K562 (cell line): Measurements from ENCODE around the gene IRF9. TPM values are rescaled to one million over a fixed set of nuclear protein-coding genes. Genes with fewer than 3 reads are reported as not detected.

ENCODE experiments used
- ATAC-seq: fragments of 200-7000 bp; cut with Tn5 transposase; 3 replicates; pipeline ENCODE4 v1.9.1; 2020; ENCODE audit warnings: moderate library complexity
- BruUV-seq: library from RNA; stranded (reverse); fragments of 400-500 nt; replicated peaks from 2 replicates; lab custom pipeline; 2021; lab: Mats Ljungman, UMichigan
- CTCF ChIA-PET: fragments of 300-600 bp; formaldehyde crosslinking; extraction: SDS; loops from one replicate; lab custom pipeline; 2021; ENCODE audit warnings: low intra/inter-chr PET ratio; lab: Yijun Ruan, JAX
- POLR2A ChIA-PET: fragments of 300-600, 350-650 bp; sonication (Branson Sonifier 250); formaldehyde crosslinking; extraction: SDS; loops from one replicate; lab custom pipeline; 2021; ENCODE audit warnings: antibody characterized with exemption, inconsistent platforms; lab: Yijun Ruan, JAX
- DNase-seq, 4 experiments: peaks; one replicate each; pipeline versions ENCODE4 v3.0.0 to v3.0.0-alpha.2; 2011 to 2018; ENCODE audit warnings: low spot score in 3 of 4, mixed read lengths in 3 of 4; ENCODE audit errors: extremely low read depth in 1 of 4
- FAIRE-seq: peaks from 2 replicates; lab custom pipeline; 2011; peaks lifted over from hg19 to GRCh38; lab: Jason Lieb, UNC
- H2AFZ ChIP-seq: 2 replicates; pipeline ENCODE4 v1.6.0; 2011; ENCODE audit warnings: low read depth, low read length, control low read depth, inconsistent platforms
- H3K27ac ChIP-seq: fragments of 200-600 bp; 3 replicates; pipeline ENCODE4 v1.8.0; 2011; ENCODE audit warnings: low read depth, mild to moderate bottlenecking, control low read depth, inconsistent platforms, low read length, moderate library complexity, mixed read lengths; ENCODE audit errors: extremely low read depth
- H3K27me3 ChIP-seq, 2 experiments: fragments of 300-600 bp in 1 of 2; 2 replicates in 1 of 2; 3 replicates in 1 of 2; pipeline versions ENCODE4 v1.6.0 to v1.8.0; 2011; ENCODE audit warnings: inconsistent platforms in 2 of 2, low read length in 2 of 2, mild to moderate bottlenecking in 1 of 2, mixed read lengths in 1 of 2, moderate library complexity in 1 of 2; ENCODE audit not compliant: control insufficient read depth in 2 of 2, insufficient read depth in 2 of 2
- H3K36me3 ChIP-seq: fragments of 300-600 bp; 3 replicates; pipeline ENCODE4 v1.8.0; 2011; ENCODE audit warnings: mild to moderate bottlenecking, low read length, inconsistent platforms; ENCODE audit not compliant: control insufficient read depth, insufficient read depth
- H3K4me1 ChIP-seq, 2 experiments: fragments of 200-600 bp in 1 of 2; replicated peaks in 1 of 2; 2 replicates in 1 of 2; 3 replicates in 1 of 2; pipeline versions ENCODE4 v1.5.1 to v1.8.0; 2011; ENCODE audit warnings: inconsistent platforms in 2 of 2, low read length in 2 of 2, mild to moderate bottlenecking in 1 of 2, mixed read lengths in 1 of 2, moderate library complexity in 1 of 2; ENCODE audit not compliant: control insufficient read depth in 2 of 2, insufficient read depth in 2 of 2
- H3K4me2 ChIP-seq: 2 replicates; pipeline ENCODE4 v1.6.1; 2011; ENCODE audit warnings: low read length, control low read depth, inconsistent platforms, mixed read lengths; ENCODE audit not compliant: insufficient read depth
- H3K4me3 ChIP-seq: fragments of 200-600 bp; sonication (generic), shearing (Covaris generic); 2 replicates; pipeline ENCODE4 v1.5.1; 2016; ENCODE audit warnings: control low read depth, inconsistent platforms
- H3K79me2 ChIP-seq: fragments of 200-600 bp; 3 replicates; pipeline ENCODE4 v1.8.0; 2011; ENCODE audit warnings: low read length, inconsistent platforms; ENCODE audit not compliant: control insufficient read depth, insufficient read depth
- H3K9ac ChIP-seq, 2 experiments: 2 replicates each; pipeline versions ENCODE4 v1.6.0 to v1.6.1; 2011; ENCODE audit warnings: low read depth in 2 of 2, low read length in 2 of 2, control low read depth in 1 of 2, inconsistent platforms in 1 of 2, mild to moderate bottlenecking in 1 of 2, mixed read lengths in 1 of 2; ENCODE audit not compliant: insufficient read depth in 1 of 2
- H3K9me1 ChIP-seq: one replicate; pipeline ENCODE4 v1.6.0; 2011; ENCODE audit warnings: inconsistent platforms, mild to moderate bottlenecking, low read length, moderate library complexity; ENCODE audit not compliant: control insufficient read depth, insufficient read depth
- H3K9me3 ChIP-seq: replicated peaks from 2 replicates; pipeline ENCODE4 v1.5.1; 2011; ENCODE audit warnings: low read depth, low read length, inconsistent platforms; ENCODE audit not compliant: control insufficient read depth, insufficient read depth
- H4K20me1 ChIP-seq: replicated peaks from 2 replicates; pipeline ENCODE4 v1.6.1; 2011; ENCODE audit warnings: low read length, inconsistent platforms, mixed read lengths; ENCODE audit not compliant: control insufficient read depth, insufficient read depth
- E2F8 ChIP-seq: fragments of 450-650 bp; IDR thresholded peaks from 2 replicates; pipeline ENCODE4 v1.7.1; 2018; ENCODE audit warnings: mild to moderate bottlenecking, low read depth; ENCODE audit not compliant: partially characterized antibody
- FOXM1 ChIP-seq, 2 experiments: fragments of 450-650 bp in 1 of 2; sonication (generic) in 1 of 2; formaldehyde crosslinking in 1 of 2; IDR thresholded peaks; 2 replicates each; pipeline versions ENCODE4 v1.6.1 to v1.9.0; 2017 to 2022; ENCODE audit warnings: low read depth in 2 of 2, mild to moderate bottlenecking in 2 of 2, missing genetic modification reagents in 1 of 2, moderate library complexity in 1 of 2
- HNRNPLL ChIP-seq: fragments of 200-400 bp; formaldehyde crosslinking; IDR thresholded peaks from 2 replicates; pipeline ENCODE4 v1.6.1; 2017; ENCODE audit warnings: low read length, low read depth, mild to moderate bottlenecking; ENCODE audit not compliant: poor library complexity, severe bottlenecking
- MXI1 ChIP-seq: IDR thresholded peaks from 2 replicates; pipeline ENCODE4 v1.6.1; 2011; ENCODE audit warnings: low read depth, mild to moderate bottlenecking, improper control_type of control experiment, low read length
- PRMT5 ChIP-seq: sonication (generic); formaldehyde crosslinking; IDR thresholded peaks from 2 replicates; pipeline ENCODE4 v1.5.0; 2020; ENCODE audit warnings: missing genetic modification reagents
- RHOXF2B ChIP-seq: fragments of 250-450 bp; sonication (Bioruptor Pico); conservative IDR thresholded peaks from 2 replicates; pipeline ENCODE4 v1.5.1; 2021
- TGIF2 ChIP-seq: sonication (generic); formaldehyde crosslinking; IDR thresholded peaks from 2 replicates; pipeline ENCODE4 v1.8.1; 2022; ENCODE audit warnings: mild to moderate bottlenecking, missing genetic modification reagents, moderate library complexity
- WGBS: fragments of 100-300 bp; shearing (Covaris generic); methylation state at CpG from one replicate; pipeline ENCODE4 v1.1.6; 2016; ENCODE audit warnings: low coverage, mixed read lengths; ENCODE audit not compliant: insufficient coverage; ENCODE audit errors: missing lambda C conversion rate; 5-methylcytosine and 5-hydroxymethylcytosine counted together
- in situ Hi-C: fragments of 300-500 bp; cut with MboI; formaldehyde crosslinking; loops from 4 replicates; pipeline ENCODE4 v1.15.0; 2018; ENCODE audit warnings: inconsistent platforms, mixed read lengths
- intact Hi-C: fragments of 100-400 bp; cut with micrococcal nuclease; formaldehyde crosslinking; loops from 2 replicates; pipeline ENCODE4 v1.14.2; 2022
- polyA plus RNA-seq, 8 experiments: library from polyadenylated mRNA; depleted of rRNA in 4 of 8; stranded (reverse) in 5 of 8; unstranded in 3 of 8; fragments of >200 nt; fragmentation: Nextera tagmentation in 2 of 8; fragmentation: Illumina TruSeq in 1 of 8; extraction: Ambion mirVana in 2 of 8; extraction: Trizol in 1 of 8; gene quantifications; 2 replicates each; pipeline versions ENCODE4 v1.2.1 to v1.2.3, GENCODE V29; 2011 to 2014; ENCODE audit warnings: inconsistent platforms in 1 of 8, missing spikeins in 1 of 8
- total RNA-seq, 7 experiments: library from RNA; depleted of rRNA in 6 of 7; stranded (reverse); fragments of >200 nt in 6 of 7; fragmentation: Illumina TruSeq in 2 of 7; extraction: Trizol in 2 of 7; gene quantifications; 2 replicates each; pipeline versions ENCODE4 v1.2.1 to v1.2.3, GENCODE V29; 2011 to 2021; ENCODE audit warnings: low replicate concordance in 1 of 7
- TF ChIP-seq, protein P1 (sequence below): fragments of 250-450 bp; sonication (Bioruptor Pico); IDR thresholded peaks from 2 replicates; pipeline ENCODE4 v1.4.0; 2020; ENCODE audit warnings: mild to moderate bottlenecking, moderate library complexity, borderline replicate concordance

IRF9 gene
- total and polyA plus RNA-seq, 9 of the 15 experiments (the other 6 are each of a cell fraction or from before 2014, with no cell fraction given), result 0.79 to 14.8 (median 6.1) TPM

DNA sequence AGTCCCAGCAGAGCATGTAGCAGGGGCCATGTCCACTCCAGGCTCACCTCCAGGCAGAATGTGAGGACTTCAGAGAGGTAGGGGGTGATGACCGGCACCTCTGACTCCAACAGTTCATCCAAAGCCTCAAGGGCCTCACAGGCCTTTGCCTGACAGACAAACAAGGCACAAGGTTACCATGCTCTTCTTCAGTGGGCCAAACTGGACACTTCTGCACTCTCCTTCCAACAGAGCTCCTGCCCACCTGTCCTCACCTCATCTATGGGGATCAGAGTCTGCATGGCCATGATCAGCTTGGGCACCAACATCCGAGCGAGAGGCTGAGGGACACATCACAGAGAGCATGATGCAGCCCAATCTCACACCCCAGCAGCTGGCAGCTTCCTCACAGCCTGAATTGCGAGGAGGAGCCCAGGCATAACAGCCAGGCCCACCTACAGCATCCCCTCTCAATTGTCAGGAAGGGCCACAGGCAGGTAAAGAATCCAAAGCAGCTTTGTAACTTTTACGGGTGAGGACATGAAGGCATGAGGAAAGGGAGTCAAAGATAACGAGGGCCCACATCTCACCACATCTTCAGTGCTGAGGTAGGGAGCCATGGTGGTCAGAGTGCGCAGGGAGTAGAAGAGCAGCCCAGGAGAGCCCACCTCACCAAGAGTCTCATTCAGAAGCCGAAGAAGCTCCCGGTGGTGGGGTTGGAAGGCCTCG lies 25.9 kb downstream of the IRF9 start:
- H3K4me2 ChIP-seq, result 0 out of 2 replicates have a peak overlapping the region, but pooled peaks have one; percentile 87
- intact Hi-C loops, result no loop called here
- H3K9ac ChIP-seq, result peak overlapping the region; percentile 87 to 91; a peak in 3 of 4 replicates
- H3K9me3 ChIP-seq, result no peaks in the 10 kb centered on the region
- no peaks in the 10 kb centered on the region for H3K27me3 ChIP-seq
- TF ChIP-seq PRMT5, result no peak
- TF ChIP-seq, protein P1, sequence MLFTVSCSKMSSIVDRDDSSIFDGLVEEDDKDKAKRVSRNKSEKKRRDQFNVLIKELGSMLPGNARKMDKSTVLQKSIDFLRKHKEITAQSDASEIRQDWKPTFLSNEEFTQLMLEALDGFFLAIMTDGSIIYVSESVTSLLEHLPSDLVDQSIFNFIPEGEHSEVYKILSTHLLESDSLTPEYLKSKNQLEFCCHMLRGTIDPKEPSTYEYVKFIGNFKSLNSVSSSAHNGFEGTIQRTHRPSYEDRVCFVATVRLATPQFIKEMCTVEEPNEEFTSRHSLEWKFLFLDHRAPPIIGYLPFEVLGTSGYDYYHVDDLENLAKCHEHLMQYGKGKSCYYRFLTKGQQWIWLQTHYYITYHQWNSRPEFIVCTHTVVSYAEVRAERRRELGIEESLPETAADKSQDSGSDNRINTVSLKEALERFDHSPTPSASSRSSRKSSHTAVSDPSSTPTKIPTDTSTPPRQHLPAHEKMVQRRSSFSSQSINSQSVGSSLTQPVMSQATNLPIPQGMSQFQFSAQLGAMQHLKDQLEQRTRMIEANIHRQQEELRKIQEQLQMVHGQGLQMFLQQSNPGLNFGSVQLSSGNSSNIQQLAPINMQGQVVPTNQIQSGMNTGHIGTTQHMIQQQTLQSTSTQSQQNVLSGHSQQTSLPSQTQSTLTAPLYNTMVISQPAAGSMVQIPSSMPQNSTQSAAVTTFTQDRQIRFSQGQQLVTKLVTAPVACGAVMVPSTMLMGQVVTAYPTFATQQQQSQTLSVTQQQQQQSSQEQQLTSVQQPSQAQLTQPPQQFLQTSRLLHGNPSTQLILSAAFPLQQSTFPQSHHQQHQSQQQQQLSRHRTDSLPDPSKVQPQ (CRISPR knock-in tag), result no peak
- TF ChIP-seq HNRNPLL, result peak; percentile 14
- no peak for TF ChIP-seq FOXM1 (IDR thresholded peaks at IDR 0.05; ENCODE audit: low read depth)
- TF ChIP-seq FOXM1 (CRISPR knock-in tag; IDR thresholded peaks at IDR 0.05; ENCODE audit: low read depth), result no peak
- TF ChIP-seq TGIF2, result no peak
- TF ChIP-seq E2F8, result no peak
- no peak for TF ChIP-seq MXI1
- no peak for TF ChIP-seq RHOXF2B (CRISPR knock-in tag)
- no peak overlapping the region for H2AFZ ChIP-seq
- in situ Hi-C loops, result no loop called here
- WGBS, result 81% methylated on average over 7 of the region's 10 CpGs
- H4K20me1 ChIP-seq, result peaks cover 9% of the 10 kb centered on the region; the same call in 1 of the 2 replicates
- ChIA-PET CTCF (no interaction called here), POLR2A (no interaction called here)
- FAIRE-seq (no peak), DNase-seq (no peak), ATAC-seq (no peak)
- H3K9me1 ChIP-seq, result peaks cover 3% of the 10 kb centered on the region
- no TSS peak for BruUV-seq
- H3K79me2 ChIP-seq, result peaks cover 18% of the 10 kb centered on the region
- H3K4me3 ChIP-seq, result peak overlapping the region; percentile 71; the same call in 1 of the 2 replicates
- H3K36me3 ChIP-seq, result peaks cover 71% of the 10 kb centered on the region; the same call in 2 of the 3 replicates
- H3K4me1 ChIP-seq, result peaks cover 0 to 21% of the 10 kb centered on the region in 2 experiments; a peak in 3 of 5 replicates
- no peak overlapping the region for H3K27ac ChIP-seq
